K562 (cell line): ENCODE data around the gene CDK11B. TPM values are rescaled to one million over a fixed set of nuclear protein-coding genes. Genes with fewer than 3 reads are reported as not detected.

Source experiments
- CTCF ChIP-seq, 3 experiments: IDR thresholded peaks in 2 of 3; conservative IDR thresholded peaks in 1 of 3; 2 replicates each; pipeline ENCODE4 v1.5.1; 2011 to 2012; ENCODE audit warnings: low read length in 3 of 3, mild to moderate bottlenecking in 3 of 3, control low read depth in 2 of 3, improper control_type of control experiment in 1 of 3, inconsistent platforms in 1 of 3, low read depth in 1 of 3, mixed read lengths in 1 of 3, moderate library complexity in 1 of 3; ENCODE audit not compliant: insufficient read depth in 2 of 3
- ESRRB ChIP-seq: fragments of 250-450 bp; sonication (Bioruptor Pico); IDR thresholded peaks from 2 replicates; pipeline ENCODE4 v1.5.0; 2020; ENCODE audit warnings: mild to moderate bottlenecking, moderate library complexity, borderline replicate concordance
- GTF2E2 ChIP-seq: fragments of 200-800 bp; sonication (Bioruptor generic); IDR thresholded peaks from 2 replicates; pipeline ENCODE4 v1.6.1; 2016; ENCODE audit warnings: missing genetic modification characterization, missing compliant biosample characterization
- JUNB ChIP-seq: fragments of 450-650 bp; formaldehyde crosslinking; conservative IDR thresholded peaks from 2 replicates; pipeline ENCODE4 v1.4.0; 2020; ENCODE audit warnings: mild to moderate bottlenecking
- MIER1 ChIP-seq: fragments of 450-650 bp; IDR thresholded peaks from 2 replicates; pipeline ENCODE4 v1.6.1; 2016; ENCODE audit warnings: antibody characterized with exemption, mild to moderate bottlenecking, low read depth
- RUNX1 ChIP-seq: sonication (generic); IDR thresholded peaks from 2 replicates; pipeline ENCODE4 v1.6.1; 2016; ENCODE audit warnings: antibody characterized with exemption, low read depth
- SIN3B ChIP-seq: fragments of 450-650 bp; IDR thresholded peaks from 2 replicates; pipeline ENCODE4 v1.6.1; 2017; ENCODE audit warnings: low read depth, mild to moderate bottlenecking, moderate library complexity
- SOX6 ChIP-seq: fragments of 450-650 bp; IDR thresholded peaks from 2 replicates; pipeline ENCODE4 v1.6.1; 2014; ENCODE audit warnings: mild to moderate bottlenecking
- TAF15 ChIP-seq: fragments of 200-400 bp; formaldehyde crosslinking; IDR thresholded peaks from 2 replicates; pipeline ENCODE4 v1.6.1; 2017; ENCODE audit warnings: mild to moderate bottlenecking, low read depth, low read length, moderate library complexity
- ZBTB7A ChIP-seq: IDR thresholded peaks from 2 replicates; pipeline ENCODE4 v1.6.1; 2011; ENCODE audit warnings: low read depth, mild to moderate bottlenecking, low read length, moderate library complexity, borderline replicate concordance; ENCODE audit not compliant: control insufficient read depth
- ZNF282 ChIP-seq: sonication (generic); formaldehyde crosslinking; IDR thresholded peaks from 2 replicates; pipeline ENCODE4 v1.8.1; 2023; ENCODE audit warnings: missing genetic modification reagents
- polyA plus RNA-seq, 8 experiments: library from polyadenylated mRNA; depleted of rRNA in 4 of 8; stranded (reverse) in 5 of 8; unstranded in 3 of 8; fragments of >200 nt; fragmentation: Nextera tagmentation in 2 of 8; fragmentation: Illumina TruSeq in 1 of 8; extraction: Ambion mirVana in 2 of 8; extraction: Trizol in 1 of 8; gene quantifications; 2 replicates each; pipeline versions ENCODE4 v1.2.1 to v1.2.3, GENCODE V29; 2011 to 2014; ENCODE audit warnings: inconsistent platforms in 1 of 8, missing spikeins in 1 of 8
- total RNA-seq, 7 experiments: library from RNA; depleted of rRNA in 6 of 7; stranded (reverse); fragments of >200 nt in 6 of 7; fragmentation: Illumina TruSeq in 2 of 7; extraction: Trizol in 2 of 7; gene quantifications; 2 replicates each; pipeline versions ENCODE4 v1.2.1 to v1.2.3, GENCODE V29; 2011 to 2021; ENCODE audit warnings: low replicate concordance in 1 of 7
- TF ChIP-seq, protein P1 (sequence below): fragments of 450-650 bp; IDR thresholded peaks from 2 replicates; pipeline ENCODE4 v1.6.1; 2017; ENCODE audit warnings: antibody characterized with exemption, mild to moderate bottlenecking
- TF ChIP-seq, protein P2 (sequence below): fragments of 450-650 bp; formaldehyde crosslinking; conservative IDR thresholded peaks from 2 replicates; pipeline ENCODE4 v1.4.0; 2022; ENCODE audit warnings: mild to moderate bottlenecking, missing genetic modification characterization
- TF ChIP-seq, protein P3 (sequence below): fragments of 250-450 bp; sonication (Bioruptor Pico); IDR thresholded peaks from 2 replicates; pipeline ENCODE4 v1.8.0; 2022; ENCODE audit warnings: inconsistent platforms
- TF ChIP-seq, protein P4 (sequence below): fragments of 450-650 bp; formaldehyde crosslinking; IDR thresholded peaks from 2 replicates; pipeline ENCODE4 v1.4.0; 2022; ENCODE audit warnings: missing genetic modification characterization

The CDK11B gene
- total and polyA plus RNA-seq, 9 of the 15 experiments (the other 6 are each of a cell fraction or from before 2014, with no cell fraction given), result 2.8 to 52.2 (median 19.5) TPM

- TF ChIP-seq SIN3B (peak; percentile 55), GTF2E2 (tag) (no peak), ZBTB7A (peak; percentile 65; the same call in 1 of the 2 replicates), TAF15 (no peak), ESRRB (CRISPR knock-in tag) (no peak), JUNB (CRISPR knock-in tag) (no peak), SOX6 (no peak), RUNX1 (no peak), ZNF282 (peak; percentile 81; the same call in 1 of the 2 replicates), CTCF (IDR thresholded peaks at IDR 0.05 in 2 of 3, conservative IDR thresholded peaks at IDR 0.05 in 1 of 3; ENCODE audit: insufficient read depth in 2 of 3, low read depth in 1 of 3, low read length in 3 of 3) (peak in 1 of 3 experiments; percentile 37; a peak in 1 of 6 replicates), MIER1 (no peak)
- TF ChIP-seq, protein P1, sequence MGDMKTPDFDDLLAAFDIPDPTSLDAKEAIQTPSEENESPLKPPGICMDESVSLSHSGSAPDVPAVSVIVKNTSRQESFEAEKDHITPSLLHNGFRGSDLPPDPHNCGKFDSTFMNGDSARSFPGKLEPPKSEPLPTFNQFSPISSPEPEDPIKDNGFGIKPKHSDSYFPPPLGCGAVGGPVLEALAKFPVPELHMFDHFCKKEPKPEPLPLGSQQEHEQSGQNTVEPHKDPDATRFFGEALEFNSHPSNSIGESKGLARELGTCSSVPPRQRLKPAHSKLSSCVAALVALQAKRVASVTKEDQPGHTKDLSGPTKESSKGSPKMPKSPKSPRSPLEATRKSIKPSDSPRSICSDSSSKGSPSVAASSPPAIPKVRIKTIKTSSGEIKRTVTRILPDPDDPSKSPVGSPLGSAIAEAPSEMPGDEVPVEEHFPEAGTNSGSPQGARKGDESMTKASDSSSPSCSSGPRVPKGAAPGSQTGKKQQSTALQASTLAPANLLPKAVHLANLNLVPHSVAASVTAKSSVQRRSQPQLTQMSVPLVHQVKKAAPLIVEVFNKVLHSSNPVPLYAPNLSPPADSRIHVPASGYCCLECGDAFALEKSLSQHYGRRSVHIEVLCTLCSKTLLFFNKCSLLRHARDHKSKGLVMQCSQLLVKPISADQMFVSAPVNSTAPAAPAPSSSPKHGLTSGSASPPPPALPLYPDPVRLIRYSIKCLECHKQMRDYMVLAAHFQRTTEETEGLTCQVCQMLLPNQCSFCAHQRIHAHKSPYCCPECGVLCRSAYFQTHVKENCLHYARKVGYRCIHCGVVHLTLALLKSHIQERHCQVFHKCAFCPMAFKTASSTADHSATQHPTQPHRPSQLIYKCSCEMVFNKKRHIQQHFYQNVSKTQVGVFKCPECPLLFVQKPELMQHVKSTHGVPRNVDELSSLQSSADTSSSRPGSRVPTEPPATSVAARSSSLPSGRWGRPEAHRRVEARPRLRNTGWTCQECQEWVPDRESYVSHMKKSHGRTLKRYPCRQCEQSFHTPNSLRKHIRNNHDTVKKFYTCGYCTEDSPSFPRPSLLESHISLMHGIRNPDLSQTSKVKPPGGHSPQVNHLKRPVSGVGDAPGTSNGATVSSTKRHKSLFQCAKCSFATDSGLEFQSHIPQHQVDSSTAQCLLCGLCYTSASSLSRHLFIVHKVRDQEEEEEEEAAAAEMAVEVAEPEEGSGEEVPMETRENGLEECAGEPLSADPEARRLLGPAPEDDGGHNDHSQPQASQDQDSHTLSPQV, result peak; percentile 83
- TF ChIP-seq, protein P2, sequence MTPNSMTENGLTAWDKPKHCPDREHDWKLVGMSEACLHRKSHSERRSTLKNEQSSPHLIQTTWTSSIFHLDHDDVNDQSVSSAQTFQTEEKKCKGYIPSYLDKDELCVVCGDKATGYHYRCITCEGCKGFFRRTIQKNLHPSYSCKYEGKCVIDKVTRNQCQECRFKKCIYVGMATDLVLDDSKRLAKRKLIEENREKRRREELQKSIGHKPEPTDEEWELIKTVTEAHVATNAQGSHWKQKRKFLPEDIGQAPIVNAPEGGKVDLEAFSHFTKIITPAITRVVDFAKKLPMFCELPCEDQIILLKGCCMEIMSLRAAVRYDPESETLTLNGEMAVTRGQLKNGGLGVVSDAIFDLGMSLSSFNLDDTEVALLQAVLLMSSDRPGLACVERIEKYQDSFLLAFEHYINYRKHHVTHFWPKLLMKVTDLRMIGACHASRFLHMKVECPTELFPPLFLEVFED (CRISPR knock-in tag), result no peak
- TF ChIP-seq, protein P3, sequence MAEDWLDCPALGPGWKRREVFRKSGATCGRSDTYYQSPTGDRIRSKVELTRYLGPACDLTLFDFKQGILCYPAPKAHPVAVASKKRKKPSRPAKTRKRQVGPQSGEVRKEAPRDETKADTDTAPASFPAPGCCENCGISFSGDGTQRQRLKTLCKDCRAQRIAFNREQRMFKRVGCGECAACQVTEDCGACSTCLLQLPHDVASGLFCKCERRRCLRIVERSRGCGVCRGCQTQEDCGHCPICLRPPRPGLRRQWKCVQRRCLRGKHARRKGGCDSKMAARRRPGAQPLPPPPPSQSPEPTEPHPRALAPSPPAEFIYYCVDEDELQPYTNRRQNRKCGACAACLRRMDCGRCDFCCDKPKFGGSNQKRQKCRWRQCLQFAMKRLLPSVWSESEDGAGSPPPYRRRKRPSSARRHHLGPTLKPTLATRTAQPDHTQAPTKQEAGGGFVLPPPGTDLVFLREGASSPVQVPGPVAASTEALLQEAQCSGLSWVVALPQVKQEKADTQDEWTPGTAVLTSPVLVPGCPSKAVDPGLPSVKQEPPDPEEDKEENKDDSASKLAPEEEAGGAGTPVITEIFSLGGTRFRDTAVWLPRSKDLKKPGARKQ (CRISPR knock-in tag), result peak; percentile 94
- TF ChIP-seq, protein P4, sequence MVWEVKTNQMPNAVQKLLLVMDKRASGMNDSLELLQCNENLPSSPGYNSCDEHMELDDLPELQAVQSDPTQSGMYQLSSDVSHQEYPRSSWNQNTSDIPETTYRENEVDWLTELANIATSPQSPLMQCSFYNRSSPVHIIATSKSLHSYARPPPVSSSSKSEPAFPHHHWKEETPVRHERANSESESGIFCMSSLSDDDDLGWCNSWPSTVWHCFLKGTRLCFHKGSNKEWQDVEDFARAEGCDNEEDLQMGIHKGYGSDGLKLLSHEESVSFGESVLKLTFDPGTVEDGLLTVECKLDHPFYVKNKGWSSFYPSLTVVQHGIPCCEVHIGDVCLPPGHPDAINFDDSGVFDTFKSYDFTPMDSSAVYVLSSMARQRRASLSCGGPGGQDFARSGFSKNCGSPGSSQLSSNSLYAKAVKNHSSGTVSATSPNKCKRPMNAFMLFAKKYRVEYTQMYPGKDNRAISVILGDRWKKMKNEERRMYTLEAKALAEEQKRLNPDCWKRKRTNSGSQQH (CRISPR knock-in tag), result no peak
Observed at GRCh38 chr1:1599030-1599934, 59.5 kb downstream of the CDK11B start (continued).
